OCI-LY1 (cell line): Measurements from ENCODE around the gene GALNT2.

Experiments
- EZH2 ChIP-seq: fragments of 200-600 bp; sonication (generic), shearing (Covaris generic); IDR thresholded peaks from 2 replicates; pipeline ENCODE4 v1.8.0; 2017; ENCODE audit warnings: borderline replicate concordance, mixed run types, mild to moderate bottlenecking, antibody characterized with exemption, low read length, moderate library complexity, mixed read lengths
- TF ChIP-seq, protein P1 (sequence below): fragments of 200-600 bp; sonication (generic), shearing (Covaris generic); IDR thresholded peaks from 2 replicates; pipeline ENCODE4 v1.5.1; 2017; ENCODE audit warnings: mild to moderate bottlenecking, antibody characterized with exemption, low read length, moderate library complexity, mixed read lengths

DNA sequence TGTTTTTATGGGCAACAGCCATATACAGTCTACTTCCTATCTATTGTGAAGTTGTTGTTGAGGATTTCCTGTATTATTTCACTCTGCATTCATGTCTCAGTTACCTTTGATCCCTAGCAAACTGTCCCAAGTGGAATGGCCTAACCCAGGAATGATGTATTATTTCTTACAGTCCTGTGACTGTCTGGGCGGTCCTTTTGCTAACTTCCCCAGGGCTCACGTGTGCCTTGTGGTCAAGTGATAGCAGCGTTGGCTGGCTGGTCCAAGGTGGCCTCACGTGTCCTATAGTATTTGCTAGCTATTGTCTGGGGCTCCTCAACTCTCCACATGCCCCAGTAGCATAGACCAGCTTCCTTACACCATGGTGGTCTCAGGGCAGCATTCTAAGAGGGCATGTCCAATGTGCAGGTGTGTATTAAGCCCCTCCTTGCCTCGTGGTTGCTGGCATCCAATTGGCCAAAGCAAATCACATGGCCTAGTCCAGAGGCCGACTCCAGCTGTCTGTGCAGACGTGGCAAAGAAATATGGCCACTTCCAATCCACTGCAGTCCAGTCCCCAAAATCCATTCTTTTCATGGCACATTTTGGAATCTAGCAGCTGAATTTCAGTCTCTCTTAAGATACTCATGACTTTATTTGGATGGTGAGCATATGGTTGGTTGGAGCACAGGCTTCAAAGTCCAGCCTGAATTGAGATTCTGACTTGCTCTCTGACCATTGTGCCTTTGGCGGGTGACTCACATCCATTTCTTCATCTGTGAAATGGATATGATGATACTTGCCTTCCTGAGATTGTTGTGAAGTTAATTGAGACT is 94.1 kb downstream of the GALNT2 start:
- TF ChIP-seq EZH2 = no peak
- TF ChIP-seq, protein P1, sequence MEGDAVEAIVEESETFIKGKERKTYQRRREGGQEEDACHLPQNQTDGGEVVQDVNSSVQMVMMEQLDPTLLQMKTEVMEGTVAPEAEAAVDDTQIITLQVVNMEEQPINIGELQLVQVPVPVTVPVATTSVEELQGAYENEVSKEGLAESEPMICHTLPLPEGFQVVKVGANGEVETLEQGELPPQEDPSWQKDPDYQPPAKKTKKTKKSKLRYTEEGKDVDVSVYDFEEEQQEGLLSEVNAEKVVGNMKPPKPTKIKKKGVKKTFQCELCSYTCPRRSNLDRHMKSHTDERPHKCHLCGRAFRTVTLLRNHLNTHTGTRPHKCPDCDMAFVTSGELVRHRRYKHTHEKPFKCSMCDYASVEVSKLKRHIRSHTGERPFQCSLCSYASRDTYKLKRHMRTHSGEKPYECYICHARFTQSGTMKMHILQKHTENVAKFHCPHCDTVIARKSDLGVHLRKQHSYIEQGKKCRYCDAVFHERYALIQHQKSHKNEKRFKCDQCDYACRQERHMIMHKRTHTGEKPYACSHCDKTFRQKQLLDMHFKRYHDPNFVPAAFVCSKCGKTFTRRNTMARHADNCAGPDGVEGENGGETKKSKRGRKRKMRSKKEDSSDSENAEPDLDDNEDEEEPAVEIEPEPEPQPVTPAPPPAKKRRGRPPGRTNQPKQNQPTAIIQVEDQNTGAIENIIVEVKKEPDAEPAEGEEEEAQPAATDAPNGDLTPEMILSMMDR = no peak
